ENCODE data around the gene MBTD1. TPM values are rescaled to one million over a fixed set of nuclear protein-coding genes. Genes with fewer than 3 reads are reported as not detected.

Gene MBTD1
- total and polyA plus RNA-seq, 2 of the 8 experiments (the other 6 are each of a cell fraction or from before 2014, with no cell fraction given): 20.3 to 51.4 TPM

DNA sequence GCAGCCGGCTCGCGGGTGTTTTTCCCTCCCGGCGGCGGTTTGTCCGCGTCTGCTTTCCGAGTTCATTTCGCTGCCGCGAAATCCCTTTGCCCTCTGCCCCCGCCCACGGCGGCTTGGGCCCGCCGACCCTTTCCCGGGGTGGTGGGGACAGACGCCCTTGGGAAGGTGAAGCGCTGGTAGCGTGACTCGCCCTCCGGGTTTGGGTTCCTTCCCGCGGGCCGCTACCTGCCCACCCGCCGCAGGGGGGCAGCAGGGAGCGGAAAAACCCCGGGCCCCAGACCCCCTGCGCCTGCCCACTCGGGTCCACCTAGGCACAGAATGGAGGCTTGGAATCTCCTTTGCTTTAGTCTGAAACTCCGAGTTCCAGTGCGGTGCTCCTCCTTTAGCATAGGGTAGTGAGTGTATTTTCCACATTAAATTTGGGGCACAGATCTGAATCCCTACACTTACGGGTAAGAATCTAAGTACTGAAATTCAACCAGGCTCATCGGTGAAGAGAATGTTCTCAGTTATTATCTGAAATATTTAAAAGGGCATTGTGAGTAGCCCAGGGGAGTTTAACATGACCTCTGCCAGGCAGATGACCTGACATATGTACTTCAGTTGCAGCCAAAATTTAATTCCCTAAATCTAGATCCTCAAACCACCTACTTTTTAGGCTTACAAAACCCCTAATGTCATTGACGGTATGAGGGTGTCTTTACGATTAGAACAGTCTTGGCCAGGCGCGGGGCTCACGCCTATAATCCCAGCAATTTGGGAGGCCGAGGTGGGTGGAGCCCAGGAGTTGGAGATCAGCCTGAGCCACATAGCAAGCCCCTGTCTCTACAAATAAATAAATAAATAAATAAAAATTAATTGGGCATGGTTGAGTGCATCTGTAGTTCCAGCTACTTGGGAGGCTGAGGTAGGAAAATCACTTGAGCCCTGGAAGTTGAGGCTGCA, 92.6 kb downstream of the MBTD1 start:
- H2AFZ ChIP-seq (ENCODE audit: low read length): peak overlapping the region; percentile 34; the same call in 1 of the 2 replicates
- H3K4ac ChIP-seq (replicated peaks; ENCODE audit: insufficient read length, low read depth, low read length): no peak overlapping the region
- peak overlapping the region; percentile 37 to 97 (median 91) for H3K9ac ChIP-seq (replicated peaks in 1 of 4; ENCODE audit: extremely low read depth in 1 of 4, low read depth in 3 of 4, low read length in 3 of 4)
- H3K27ac ChIP-seq (ENCODE audit: low read depth, low read length): peak overlapping the region; percentile 71
- H2BK20ac ChIP-seq (ENCODE audit: low read length): no peak overlapping the region
- H3K23me2 ChIP-seq (ENCODE audit: low read depth, low read length): peaks cover 9% of the 10 kb centered on the region
- no peak overlapping the region for H3K56ac ChIP-seq (replicated peaks; ENCODE audit: insufficient read length, low read depth, low read length)
- no peak overlapping the region for H3K14ac ChIP-seq (ENCODE audit: insufficient read length)
- H3K4me3 ChIP-seq (ENCODE audit: extremely low read depth in 1 of 4, insufficient read depth in 2 of 4, low read depth in 3 of 4, low read length in 4 of 4): peak overlapping the region; percentile 65 to 95 (median 92)
- H2BK5ac ChIP-seq (ENCODE audit: low read depth, low read length): 0 out of 2 replicates have a peak overlapping the region, but pooled peaks have one; percentile 32
- ChIA-PET POLR2A (ENCODE audit: partially characterized antibody) (interaction anchor here (1.0 to 6.0 kb wide), 5 partner anchors 7 to 302 kb away, joined by 3 to 82 read pairs (median 6); partner anchors contain the start of gene NME1), CTCF (ENCODE audit: partially characterized antibody) (interaction anchor here (2.5 kb wide), 1 partner anchor 165 kb away, joined by 7 read pairs; no protein-coding TSS in a partner anchor)
- H2BK120ac ChIP-seq (replicated peaks; ENCODE audit: low read depth, low read length): no peak overlapping the region
- FAIRE-seq (no peak), DNase-seq (ENCODE audit: low read depth in 1 of 2, low spot score in 2 of 2) (peak in 1 of 2 experiments; percentile 80)
- no peaks in the 10 kb centered on the region for H3K27me3 ChIP-seq (replicated peaks in 1 of 4; ENCODE audit: control insufficient read depth in 3 of 4, extremely low read depth in 1 of 4, insufficient read depth in 3 of 4, low read length in 3 of 4)
- no peak overlapping the region for H2AK5ac ChIP-seq (ENCODE audit: low read depth, low read length)
- H4K5ac ChIP-seq (ENCODE audit: insufficient read length, low read depth, low read length): peak overlapping the region; percentile 6
- peak overlapping the region; percentile 90 for H3K18ac ChIP-seq (ENCODE audit: extremely low read depth, low read length)
- H4K8ac ChIP-seq (ENCODE audit: extremely low read depth, insufficient read depth, low read length): peak overlapping the region; percentile 93
- H3K36me3 ChIP-seq (ENCODE audit: control insufficient read depth in 2 of 4, insufficient read depth in 4 of 4, low read length in 3 of 4): peaks cover 14 to 57% (median 39%) of the 10 kb centered on the region in 4 experiments; a peak in 7 of 8 replicates
- no peaks in the 10 kb centered on the region; the same call in 1 of the 2 replicates for H3K79me1 ChIP-seq (ENCODE audit: low read depth, low read length)
- peaks cover 0 to 9% (median 3%) of the 10 kb centered on the region in 4 experiments; a peak in 4 of 7 replicates for H3K4me1 ChIP-seq (replicated peaks in 1 of 4; ENCODE audit: control insufficient read depth in 3 of 4, insufficient read depth in 4 of 4, low read length in 3 of 4)
- WGBS, 2 experiments (ENCODE audit: extremely low coverage in 1 of 2, insufficient coverage in 1 of 2, insufficient read length in 1 of 2, insufficient replicate concordance in 2 of 2, low coverage in 1 of 2, low lambda C conversion rate in 2 of 2, missing lambda C conversion rate in 1 of 2): 28% methylated on average over 29 of the region's 42 CpGs; no CpG with 5 or more reads in 1 of the 2 experiments
- peak overlapping the region; percentile 89 to 97 for H3K4me2 ChIP-seq (ENCODE audit: insufficient read depth in 1 of 2, low read depth in 2 of 2, low read length in 2 of 2)
- H4K20me1 ChIP-seq (replicated peaks in 1 of 2; ENCODE audit: control insufficient read depth in 1 of 2, insufficient read depth in 2 of 2, low read length in 2 of 2): peaks cover 0 to 5% of the 10 kb centered on the region in 2 experiments
- no peak overlapping the region for H3K23ac ChIP-seq (ENCODE audit: insufficient read length)
- H2BK15ac ChIP-seq (ENCODE audit: low read length): no peak overlapping the region
- H3K9me3 ChIP-seq (ENCODE audit: insufficient read depth in 2 of 2, low read depth in 1 of 2, low read length in 1 of 2): no peaks in the 10 kb centered on the region
- H2BK12ac ChIP-seq (ENCODE audit: low read depth, low read length): no peak overlapping the region
- no peak overlapping the region for H4K91ac ChIP-seq (replicated peaks; ENCODE audit: insufficient read length, low read length)
- peaks cover 0 to 13% of the 10 kb centered on the region in 2 experiments; a peak in 2 of 4 replicates for H3K79me2 ChIP-seq (ENCODE audit: control insufficient read depth in 1 of 2, insufficient read depth in 2 of 2, low read length in 2 of 2)
- no peak for TF ChIP-seq CHD1 (IDR thresholded peaks at IDR 0.05; ENCODE audit: low read depth, low read length)
- TF ChIP-seq, protein P1, sequence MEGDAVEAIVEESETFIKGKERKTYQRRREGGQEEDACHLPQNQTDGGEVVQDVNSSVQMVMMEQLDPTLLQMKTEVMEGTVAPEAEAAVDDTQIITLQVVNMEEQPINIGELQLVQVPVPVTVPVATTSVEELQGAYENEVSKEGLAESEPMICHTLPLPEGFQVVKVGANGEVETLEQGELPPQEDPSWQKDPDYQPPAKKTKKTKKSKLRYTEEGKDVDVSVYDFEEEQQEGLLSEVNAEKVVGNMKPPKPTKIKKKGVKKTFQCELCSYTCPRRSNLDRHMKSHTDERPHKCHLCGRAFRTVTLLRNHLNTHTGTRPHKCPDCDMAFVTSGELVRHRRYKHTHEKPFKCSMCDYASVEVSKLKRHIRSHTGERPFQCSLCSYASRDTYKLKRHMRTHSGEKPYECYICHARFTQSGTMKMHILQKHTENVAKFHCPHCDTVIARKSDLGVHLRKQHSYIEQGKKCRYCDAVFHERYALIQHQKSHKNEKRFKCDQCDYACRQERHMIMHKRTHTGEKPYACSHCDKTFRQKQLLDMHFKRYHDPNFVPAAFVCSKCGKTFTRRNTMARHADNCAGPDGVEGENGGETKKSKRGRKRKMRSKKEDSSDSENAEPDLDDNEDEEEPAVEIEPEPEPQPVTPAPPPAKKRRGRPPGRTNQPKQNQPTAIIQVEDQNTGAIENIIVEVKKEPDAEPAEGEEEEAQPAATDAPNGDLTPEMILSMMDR (IDR thresholded peaks at IDR 0.05; ENCODE audit: control extremely low read depth in 1 of 3, insufficient read depth in 1 of 3, low read depth in 1 of 3, low read length in 3 of 3): peak; percentile 40 to 63 (median 58)
- TF ChIP-seq, protein P2, sequence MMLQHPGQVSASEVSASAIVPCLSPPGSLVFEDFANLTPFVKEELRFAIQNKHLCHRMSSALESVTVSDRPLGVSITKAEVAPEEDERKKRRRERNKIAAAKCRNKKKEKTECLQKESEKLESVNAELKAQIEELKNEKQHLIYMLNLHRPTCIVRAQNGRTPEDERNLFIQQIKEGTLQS (IDR thresholded peaks at IDR 0.05; ENCODE audit: insufficient read depth, low read depth, low read length): no peak
- TF ChIP-seq FOSL1 (IDR thresholded peaks at IDR 0.05; ENCODE audit: insufficient read depth, low read depth, low read length): no peak
- no peak for TF ChIP-seq KDM1A (IDR thresholded peaks at IDR 0.05; ENCODE audit: borderline replicate concordance, low read length)
- peak; percentile 66 for TF ChIP-seq BACH1 (IDR thresholded peaks at IDR 0.05; ENCODE audit: low read length)
- 0 out of 2 replicates have a peak, but pooled peaks have one; percentile 9 for TF ChIP-seq POLR2AphosphoS5 (IDR thresholded peaks at IDR 0.05; ENCODE audit: low read depth, low read length)
